Stomach (tissue), 9 donors: ENCODE measurements around the gene DNAJC30. TPM values are rescaled to one million over a fixed set of nuclear protein-coding genes. Genes with fewer than 3 reads are reported as not detected.

Source experiments
- DNase-seq, 2 donors: peaks; one replicate each; pipeline versions ENCODE4 v3.0.0 to v3.0.0-alpha.2; 2013 to 2019
- H3K27ac ChIP-seq, 5 donors: fragments of 200-600 bp in 4 of 5; sonication (generic) in 4 of 5; one replicate each; pipeline ENCODE4 v1.5.1; 2013 to 2019; ENCODE audit warnings: mild to moderate bottlenecking in 1 of 5, moderate library complexity in 1 of 5
- H3K27me3 ChIP-seq, 3 donors: fragments of 200-600 bp; sonication (generic); one replicate each; pipeline ENCODE4 v1.5.1; 2017 to 2019; ENCODE audit warnings: mixed run types in 1 of 3
- H3K36me3 ChIP-seq, 4 donors: fragments of 200-600 bp; sonication (generic); 1 replicate in 3 of 4; 2 replicates in 1 of 4; pipeline ENCODE4 v1.5.1; 2016 to 2019
- H3K4me1 ChIP-seq, 4 donors: fragments of 200-600 bp; sonication (generic); one replicate each; pipeline ENCODE4 v1.5.1; 2016 to 2019
- H3K4me3 ChIP-seq, 4 donors: fragments of 200-600 bp; sonication (generic) in 3 of 4; one replicate each; pipeline ENCODE4 v1.5.1; 2016 to 2019; ENCODE audit warnings: mild to moderate bottlenecking in 1 of 4
- H3K9me3 ChIP-seq, 4 donors: fragments of 200-600 bp; sonication (generic); one replicate each; pipeline ENCODE4 v1.5.1; 2016 to 2019
- CTCF ChIP-seq, 7 experiments: fragments of 450-650 bp in 4 of 7; fragments of 200-600 bp in 3 of 7; sonication (generic) in 3 of 7; IDR thresholded peaks; one replicate each; pipeline ENCODE4 v1.5.1; 2016 to 2019; ENCODE audit warnings: antibody characterized with exemption in 7 of 7, control low read depth in 2 of 7, mild to moderate bottlenecking in 1 of 7
- EP300 ChIP-seq: sonication (generic); formaldehyde crosslinking; IDR thresholded peaks from one replicate; pipeline ENCODE4 v1.6.1; 2017; ENCODE audit warnings: antibody characterized with exemption
- POLR2A ChIP-seq, 4 donors: fragments of 450-650 bp; IDR thresholded peaks; one replicate each; pipeline ENCODE4 v1.6.1; 2016; ENCODE audit warnings: antibody characterized with exemption in 4 of 4, control low read depth in 2 of 4, mild to moderate bottlenecking in 1 of 4, moderate library complexity in 1 of 4
- POLR2AphosphoS5 ChIP-seq, 3 donors: sonication (generic); formaldehyde crosslinking; IDR thresholded peaks; one replicate each; pipeline ENCODE4 v1.6.1; 2016; ENCODE audit warnings: antibody characterized with exemption in 3 of 3
- WGBS, 5 donors: extraction: QIAGEN DNeasy Blood & Tissue Kit in 3 of 5; methylation state at CpG; one replicate each; pipeline versions ENCODE4 v1.1.5 to v1.1.7; 2013 to 2018; 5-methylcytosine and 5-hydroxymethylcytosine counted together
- intact Hi-C: fragments of 100-400 bp; cut with DNase I; formaldehyde crosslinking; loops from one replicate; pipeline ENCODE4 v1.15.1; 2023; ENCODE audit warnings: low total_unique reads
- polyA plus RNA-seq, 3 donors: library from polyadenylated mRNA; stranded (reverse); fragments of 200-250 nt; gene quantifications; one replicate each; pipeline ENCODE4 v1.2.3, GENCODE V29; 2013
- total RNA-seq, 5 donors: library from RNA; depleted of rRNA; stranded (reverse); fragments of >200 nt; gene quantifications; one replicate each; pipeline versions ENCODE4 v1.1.0 to v1.2.3, GENCODE V29; 2014 to 2016
- donor health status: healthy with polysubstance abuse.
- donor health status: Bipolar disorder and iron deficiency.
- donor health status: healthy.

DNAJC30 gene
- total and polyA plus RNA-seq, 8 donors: 1.2 to 11.3 (median 5.7) TPM; not detected in 1

GRCh38 chr7:73728551-73728950 is 45.3 kb upstream of the DNAJC30 start:
- intact Hi-C loops: no loop called here
- Histone ChIP-seq H3K4me1 (no peaks in the 10 kb centered on the region), H3K4me3 (no peak overlapping the region), H3K27me3 (peaks cover 0 to 15% (median 0%) of the 10 kb centered on the region in 3 donors), H3K27ac (no peak overlapping the region), H3K9me3 (no peaks in the 10 kb centered on the region), H3K36me3 (no peaks in the 10 kb centered on the region)
- 44 to 67% (median 57%) methylated on average over 5 of the region's 5 CpGs for WGBS, 5 donors
- no peak for DNase-seq
- TF ChIP-seq POLR2A (IDR thresholded peaks at IDR 0.05) (no peak), EP300 (no peak), CTCF (IDR thresholded peaks at IDR 0.05) (no peak), POLR2AphosphoS5 (IDR thresholded peaks at IDR 0.05) (no peak)

- H3K4me1 ChIP-seq: no peaks in the 10 kb centered on the region
- H3K27ac ChIP-seq: no peak overlapping the region
- intact Hi-C loops: no loop called here
- 70 to 86% (median 77%) methylated on average over 3 of the region's 3 CpGs for WGBS, 5 donors
- H3K4me3 ChIP-seq: no peak overlapping the region
- H3K27me3 ChIP-seq: peaks cover 0 to 15% (median 0%) of the 10 kb centered on the region in 3 donors
- H3K36me3 ChIP-seq: no peaks in the 10 kb centered on the region
- DNase-seq: no peak
- H3K9me3 ChIP-seq: no peaks in the 10 kb centered on the region
- TF ChIP-seq EP300 (no peak), POLR2AphosphoS5 (IDR thresholded peaks at IDR 0.05) (no peak), CTCF (IDR thresholded peaks at IDR 0.05) (no peak), POLR2A (IDR thresholded peaks at IDR 0.05) (no peak)
Measured at GRCh38 chr7:73727952-73728351, 44.7 kb upstream of the DNAJC30 start.

GRCh38 chr7:73726083-73726466 is 42.8 kb upstream of the DNAJC30 start:
- WGBS, 5 donors: 50 to 79% (median 64%) methylated on average over 1 of the region's 1 CpG

GRCh38 chr7:73723813-73724212 is 40.6 kb upstream of the DNAJC30 start:
- 79 to 96% (median 90%) methylated on average over 3 of the region's 3 CpGs for WGBS, 5 donors
- no peak overlapping the region for H3K4me3 ChIP-seq
- no peaks in the 10 kb centered on the region for H3K36me3 ChIP-seq
- peaks cover 0 to 19% (median 4%) of the 10 kb centered on the region in 3 donors for H3K27me3 ChIP-seq
- peaks cover 15 to 31% (median 22%) of the 10 kb centered on the region in 4 donors for H3K4me1 ChIP-seq
- H3K9me3 ChIP-seq: no peaks in the 10 kb centered on the region
- TF ChIP-seq POLR2A (IDR thresholded peaks at IDR 0.05): no peak
- no peak for TF ChIP-seq EP300
- no peak for TF ChIP-seq CTCF (IDR thresholded peaks at IDR 0.05)
- no peak for TF ChIP-seq POLR2AphosphoS5 (IDR thresholded peaks at IDR 0.05)
- no peak overlapping the region for H3K27ac ChIP-seq
- intact Hi-C loops: loop anchor here (5.0 kb wide), 1 partner anchor 117 kb away; no protein-coding TSS in a partner anchor
- DNase-seq: no peak

More at GRCh38 chr7:73726083-73726466, 42.8 kb upstream of the DNAJC30 start:
- Histone ChIP-seq H3K4me3 (no peak overlapping the region), H3K27ac (no peak overlapping the region), H3K36me3 (no peaks in the 10 kb centered on the region), H3K4me1 (peaks cover 8 to 15% (median 10%) of the 10 kb centered on the region in 4 donors), H3K27me3 (peaks cover 0 to 15% (median 0%) of the 10 kb centered on the region in 3 donors), H3K9me3 (no peaks in the 10 kb centered on the region)
- TF ChIP-seq CTCF (IDR thresholded peaks at IDR 0.05): peak in 2 of 7 experiments; percentile 2 to 43
- TF ChIP-seq POLR2A (IDR thresholded peaks at IDR 0.05): no peak
- intact Hi-C loops: no loop called here
- no peak for DNase-seq
